B cell (primary cell): Measurements from ENCODE around the gene JMY. TPM values are rescaled to one million over a fixed set of nuclear protein-coding genes. Genes with fewer than 3 reads are reported as not detected.

ENCODE experiments used
- ATAC-seq: fragments of 200-7000 bp; cut with Tn5 transposase; one replicate; pipeline ENCODE4 v1.10.0; 2021; ENCODE audit warnings: low read depth, mild to moderate bottlenecking, moderate number of reproducible peaks, moderate library complexity
- CTCF ChIA-PET: fragments of 350-600 bp; sonication (Branson Sonifier 250); formaldehyde crosslinking; loops from one replicate; lab custom pipeline; 2021; ENCODE audit warnings: antibody characterized with exemption, inconsistent platforms; lab: Charles Lee
- POLR2A ChIA-PET: fragments of 350-600 bp; sonication (Branson Sonifier 250); formaldehyde crosslinking; loops from one replicate; lab custom pipeline; 2021; ENCODE audit warnings: antibody characterized with exemption; lab: Charles Lee
- DNase-seq: peaks from one replicate; pipeline ENCODE4 v3.0.0; 2013
- H2AFZ ChIP-seq: 2 replicates; pipeline ENCODE4 v1.6.1; 2012; ENCODE audit warnings: mild to moderate bottlenecking, low read depth, low read length; ENCODE audit not compliant: insufficient read depth, poor library complexity, severe bottlenecking
- H3K27ac ChIP-seq, 2 donors: 1 replicate in 1 of 2; 2 replicates in 1 of 2; pipeline ENCODE4 v1.5.1; 2012 to 2013; ENCODE audit warnings: low read length in 2 of 2, mild to moderate bottlenecking in 2 of 2, moderate library complexity in 1 of 2
- H3K27me3 ChIP-seq, 4 experiments: fragments of 200-600 bp in 1 of 4; sonication (generic) in 1 of 4; replicated peaks in 1 of 4; 1 replicate in 2 of 4; 2 replicates in 2 of 4; pipeline versions ENCODE4 v1.6.1 to v1.7.0; 2013 to 2016; ENCODE audit warnings: low read length in 3 of 4, mild to moderate bottlenecking in 2 of 4, mixed read lengths in 1 of 4, moderate library complexity in 1 of 4; ENCODE audit not compliant: insufficient read depth in 4 of 4, control insufficient read depth in 3 of 4; ENCODE audit errors: control extremely low read depth in 1 of 4
- H3K36me3 ChIP-seq, 2 experiments: replicated peaks in 1 of 2; 1 replicate in 1 of 2; 2 replicates in 1 of 2; pipeline versions ENCODE4 v1.6.1 to v1.7.1; 2013; ENCODE audit warnings: low read length in 1 of 2; ENCODE audit not compliant: insufficient read depth in 2 of 2, control insufficient read depth in 1 of 2; ENCODE audit errors: control extremely low read depth in 1 of 2, extremely low read depth in 1 of 2
- H3K4me1 ChIP-seq, 2 donors: fragments of 200-600 bp in 1 of 2; sonication (generic) in 1 of 2; 1 replicate in 1 of 2; 2 replicates in 1 of 2; pipeline versions ENCODE4 v1.5.1 to v1.6.1; 2013 to 2017; ENCODE audit warnings: low read length in 2 of 2; ENCODE audit not compliant: control insufficient read depth in 2 of 2, insufficient read depth in 2 of 2
- H3K4me2 ChIP-seq: replicated peaks from 2 replicates; pipeline ENCODE3; 2012; ENCODE audit warnings: mild to moderate bottlenecking, low read depth, low read length; ENCODE audit not compliant: poor library complexity, severe bottlenecking
- H3K4me3 ChIP-seq, 5 experiments: fragments of 200-600 bp in 1 of 5; sonication (generic) in 1 of 5; 1 replicate in 3 of 5; 2 replicates in 2 of 5; pipeline versions ENCODE4 v1.5.1 to v1.7.0; 2011 to 2016; ENCODE audit warnings: low read length in 4 of 5, mild to moderate bottlenecking in 4 of 5, low read depth in 2 of 5, control low read depth in 1 of 5, moderate library complexity in 1 of 5; ENCODE audit not compliant: insufficient read depth in 1 of 5; ENCODE audit errors: control extremely low read depth in 1 of 5, extremely low read depth in 1 of 5
- H3K79me2 ChIP-seq: fragments of 200-600 bp; sonication (generic); one replicate; pipeline ENCODE4 v1.6.0; 2016; ENCODE audit warnings: low read length; ENCODE audit not compliant: control insufficient read depth, insufficient read depth
- H3K9ac ChIP-seq: fragments of 200-600 bp; sonication (generic); 2 replicates; pipeline ENCODE4 v1.6.1; 2017; ENCODE audit warnings: mild to moderate bottlenecking, low read length, moderate library complexity
- H3K9me3 ChIP-seq, 3 donors: one replicate each; pipeline versions ENCODE4 v1.6.1 to v1.7.1; 2013; ENCODE audit warnings: low read length in 2 of 3; ENCODE audit not compliant: control insufficient read depth in 2 of 3, insufficient read depth in 1 of 3; ENCODE audit errors: control extremely low read depth in 1 of 3
- H4K20me1 ChIP-seq: 2 replicates; pipeline ENCODE4 v1.6.0; 2012; ENCODE audit warnings: mild to moderate bottlenecking, low read length; ENCODE audit not compliant: insufficient read depth, control insufficient read depth, poor library complexity, severe bottlenecking
- H3K27ac Mint-ChIP-seq: one replicate; pipeline ENCODE4 v1.8.0; 2021; ENCODE audit warnings: mixed read lengths
- H3K27me3 Mint-ChIP-seq: one replicate; pipeline ENCODE4 v1.8.0; 2021; ENCODE audit warnings: mixed read lengths
- H3K4me1 Mint-ChIP-seq: one replicate; pipeline ENCODE4 v1.8.0; 2021; ENCODE audit warnings: mixed read lengths
- H3K4me3 Mint-ChIP-seq: one replicate; pipeline ENCODE4 v1.8.0; 2021; ENCODE audit warnings: mixed read lengths
- H3K9me3 Mint-ChIP-seq: one replicate; pipeline ENCODE4 v1.8.0; 2022; ENCODE audit warnings: mixed read lengths; ENCODE audit not compliant: insufficient read depth
- CTCF ChIP-seq: fragments of 200-600 bp; IDR thresholded peaks from one replicate; pipeline ENCODE4 v1.8.0; 2022; ENCODE audit warnings: antibody characterized with exemption, mild to moderate bottlenecking
- EZH2 ChIP-seq: IDR thresholded peaks from 2 replicates; pipeline ENCODE4 v1.6.1; 2012; ENCODE audit warnings: borderline replicate concordance, low read depth, mild to moderate bottlenecking, moderate library complexity, low read length; ENCODE audit not compliant: insufficient read depth, poor library complexity, severe bottlenecking
- WGBS: methylation state at CpG from one replicate; pipeline ENCODE4 v1.1.5; 2013; ENCODE audit warnings: missing lambda C conversion rate; ENCODE audit not compliant: insufficient coverage; 5-methylcytosine and 5-hydroxymethylcytosine counted together
- intact Hi-C: fragments of 100-400 bp; cut with micrococcal nuclease; formaldehyde crosslinking; loops from one replicate; pipeline ENCODE4 v1.10.0; 2022
- polyA plus RNA-seq: library from polyadenylated mRNA; depleted of rRNA; stranded (reverse); fragments of >200 nt; gene quantifications from 2 replicates; pipeline ENCODE4 v1.2.3, GENCODE V29; 2012
- total RNA-seq, 2 donors: library from RNA; stranded (reverse); fragments of 120-200 nt in 1 of 2; gene quantifications; 1 replicate in 1 of 2; 2 replicates in 1 of 2; pipeline versions ENCODE4 v1.2.3 to v1.2.4, GENCODE V29; 2013 to 2022

JMY gene
- total and polyA plus RNA-seq, 2 donors (not counting 1 experiment from before 2014, with no cell fraction given) = 2.7 to 20.5 TPM

- Histone ChIP-seq H3K4me1 (peaks cover 0 to 6% of the 10 kb centered on the region in 2 donors), H3K36me3 (no peaks in the 10 kb centered on the region), H4K20me1 (peaks cover 60% of the 10 kb centered on the region), H3K9me3 (peaks cover 0 to 19% (median 0%) of the 10 kb centered on the region in 3 donors), H3K27me3 (no peaks in the 10 kb centered on the region), H3K4me3 (no peak overlapping the region), H3K4me2 (no peak overlapping the region), H2AFZ (no peak overlapping the region), H3K79me2 (peaks cover 91% of the 10 kb centered on the region), H3K9ac (no peak overlapping the region), H3K27ac (no peak overlapping the region)
- H3K27ac Mint-ChIP-seq = no peak overlapping the region
- ATAC-seq (no peak), DNase-seq (no peak)
- no CpG with 5 or more reads among the region's 5 CpGs for WGBS
- CTCF ChIA-PET = interaction anchor here (0.8 kb wide), 1 partner anchor 18 kb away, joined by 4 read pairs; no protein-coding TSS in a partner anchor
- no peak overlapping the region for H3K4me3 Mint-ChIP-seq
- H3K4me1 Mint-ChIP-seq = peaks cover 22% of the 10 kb centered on the region
- peaks cover 4% of the 10 kb centered on the region for H3K9me3 Mint-ChIP-seq
- POLR2A ChIA-PET = no interaction called here
- no peaks in the 10 kb centered on the region for H3K27me3 Mint-ChIP-seq
- intact Hi-C loops = no loop called here
- TF ChIP-seq EZH2 (no peak), CTCF (no peak)
Measured at GRCh38 chr5:79255786-79256557, 20.0 kb downstream of the JMY start.

GRCh38 chr5:79256563-79256962, 20.6 kb downstream of the JMY start:
- H3K4me1 Mint-ChIP-seq = peaks cover 21% of the 10 kb centered on the region
- Histone ChIP-seq H3K9me3 (peaks cover 0 to 19% (median 0%) of the 10 kb centered on the region in 3 donors), H3K9ac (no peak overlapping the region), H3K27me3 (no peaks in the 10 kb centered on the region), H3K36me3 (no peaks in the 10 kb centered on the region), H3K4me3 (no peak overlapping the region), H3K79me2 (peaks cover 88% of the 10 kb centered on the region), H4K20me1 (peaks cover 61% of the 10 kb centered on the region), H2AFZ (no peak overlapping the region), H3K4me1 (peaks cover 0 to 6% of the 10 kb centered on the region in 2 donors), H3K27ac (no peak overlapping the region), H3K4me2 (no peak overlapping the region)
- ChIA-PET POLR2A (no interaction called here), CTCF (interaction anchor here (0.8 kb wide), 1 partner anchor 19 kb away, joined by 4 read pairs; no protein-coding TSS in a partner anchor)
- no peak for ATAC-seq
- no peak overlapping the region for H3K27ac Mint-ChIP-seq
- H3K9me3 Mint-ChIP-seq = peaks cover 4% of the 10 kb centered on the region
- no peak for TF ChIP-seq CTCF
- no peak for TF ChIP-seq EZH2
- no peaks in the 10 kb centered on the region for H3K27me3 Mint-ChIP-seq
- H3K4me3 Mint-ChIP-seq = no peak overlapping the region
- DNase-seq = no peak
- intact Hi-C loops = no loop called here
- 96% methylated on average over 4 of the region's 4 CpGs for WGBS
